C4-2B (cell line): ENCODE measurements around the gene KRTAP3-3.

Experiments
- H3K27ac ChIP-seq: fragments of 450-650 bp; 2 replicates; pipeline ENCODE4 v1.5.1; 2017
- CTCF ChIP-seq: fragments of 450-650 bp; conservative IDR thresholded peaks from 2 replicates; pipeline ENCODE4 v1.5.1; 2017; ENCODE audit warnings: mild to moderate bottlenecking
- ZFX ChIP-seq: fragments of 450-650 bp; IDR thresholded peaks from 2 replicates; pipeline ENCODE4 v1.6.1; 2017

Gene KRTAP3-3

DNA sequence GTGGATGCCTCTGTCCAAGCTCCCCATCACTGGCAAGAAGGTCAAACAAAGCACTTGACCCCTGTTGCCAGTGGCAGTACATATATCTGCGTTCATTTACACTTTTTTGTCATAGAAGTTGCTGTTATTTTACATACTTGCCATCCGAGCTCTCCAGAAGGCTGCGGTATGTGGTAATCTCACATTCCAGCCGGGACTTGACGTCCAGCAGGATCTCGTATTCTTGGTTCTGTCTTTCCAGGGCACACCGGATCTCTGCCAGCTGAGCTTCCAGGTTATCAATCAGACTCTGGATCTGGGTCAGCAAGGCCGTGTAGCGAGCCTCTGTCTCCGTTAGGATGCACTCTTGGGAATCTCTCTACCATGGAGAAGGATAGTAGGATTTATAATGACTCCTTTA lies 33.8 kb downstream of the KRTAP3-3 start:
- H3K27ac ChIP-seq, result no peak overlapping the region
- TF ChIP-seq CTCF (no peak), ZFX (no peak)

DNA sequence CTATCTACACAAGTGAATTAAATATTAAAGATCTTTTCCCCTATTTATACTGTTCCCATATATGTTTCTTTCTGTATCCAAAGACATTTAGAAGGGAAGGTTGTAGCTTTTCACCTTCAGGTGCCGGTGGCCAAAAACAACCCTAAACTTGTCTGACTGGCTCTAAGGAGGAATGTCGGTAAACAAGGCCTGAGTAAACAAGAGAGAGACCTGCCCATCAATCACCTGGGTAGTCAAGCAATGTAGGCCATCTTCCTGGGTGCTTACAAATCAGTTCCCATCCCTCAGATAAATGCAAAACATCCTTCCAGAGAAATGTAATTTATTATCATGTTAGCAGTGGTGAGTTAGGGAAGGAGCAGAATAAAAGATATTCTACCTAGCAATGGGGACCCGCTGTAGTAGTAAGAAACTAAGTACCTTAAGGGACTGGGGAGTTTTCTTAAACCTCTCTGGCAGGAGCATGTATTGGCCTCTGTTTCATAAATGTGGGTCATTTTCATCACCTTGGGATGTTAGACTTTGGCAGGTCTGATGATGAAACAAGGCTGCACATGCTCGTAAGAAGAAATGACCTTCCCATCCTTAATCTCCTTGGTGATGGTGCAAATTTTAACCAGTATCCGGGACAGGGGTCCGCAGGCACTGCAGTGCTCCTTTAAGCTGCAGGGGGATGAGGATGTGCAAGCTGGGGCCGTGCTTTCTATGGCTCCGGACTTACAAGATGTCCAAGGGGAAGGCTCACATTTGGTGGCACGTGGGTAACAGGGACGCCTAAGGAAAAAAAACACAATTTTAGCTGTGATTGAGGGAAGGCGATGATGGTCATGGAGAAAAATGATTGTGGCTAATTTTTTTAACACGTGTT lies 35.6 kb downstream of the KRTAP3-3 start:
- peak overlapping the region; percentile 57 for H3K27ac ChIP-seq
- TF ChIP-seq CTCF, result no peak
- no peak for TF ChIP-seq ZFX

GRCh38 chr17:40956401-40957254 lies 37.3 kb downstream of the KRTAP3-3 start:
- TF ChIP-seq ZFX, result no peak
- TF ChIP-seq CTCF, result no peak
- H3K27ac ChIP-seq, result no peak overlapping the region

DNA sequence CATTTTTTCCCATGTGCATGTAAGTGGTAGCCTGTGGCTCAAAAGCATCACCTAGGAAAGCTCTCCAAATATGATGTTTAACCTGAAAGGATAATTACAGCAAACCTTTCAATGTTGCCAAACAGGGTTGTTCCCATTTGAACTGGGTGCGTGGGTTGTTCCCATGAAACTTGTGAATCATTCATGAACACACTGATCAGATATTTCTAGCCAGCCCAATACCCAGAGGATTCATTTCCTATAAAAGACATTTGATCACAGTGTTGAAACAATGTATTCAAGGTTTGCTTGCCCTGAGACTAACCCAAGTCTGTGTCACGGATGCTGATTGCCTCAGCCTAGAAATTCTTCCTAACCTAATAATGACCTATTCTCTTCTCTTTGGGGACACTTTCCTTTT lies 40.1 kb downstream of the KRTAP3-3 start:
- no peak for TF ChIP-seq CTCF
- TF ChIP-seq ZFX, result no peak
- no peak overlapping the region for H3K27ac ChIP-seq

GRCh38 chr17:40952661-40953060 lies 41.3 kb downstream of the KRTAP3-3 start:
- no peak overlapping the region for H3K27ac ChIP-seq
- TF ChIP-seq CTCF (no peak), ZFX (no peak)

GRCh38 chr17:40952154-40952553 lies 41.8 kb downstream of the KRTAP3-3 start:
- TF ChIP-seq CTCF (no peak), ZFX (no peak)
- no peak overlapping the region for H3K27ac ChIP-seq
